SK-N-SH treated with all-trans-retinoic acid at 6 μM for 48 hours (cell line): ENCODE results near the gene ANK2.
A peak's percentile ranks its signal among the peaks of the same experiment; 100 is the strongest.

Source experiments
- ESRRG ChIP-seq: fragments of 250-450 bp; sonication (Bioruptor Pico); IDR thresholded peaks from 2 replicates; pipeline ENCODE4 v1.6.1; 2021; ENCODE audit warnings: mild to moderate bottlenecking
- PPARA ChIP-seq: fragments of 250-450 bp; sonication (Bioruptor Pico); IDR thresholded peaks from 2 replicates; pipeline ENCODE4 v1.5.0; 2020; ENCODE audit warnings: mild to moderate bottlenecking, borderline replicate concordance
- ZFP3 ChIP-seq: fragments of 250-450 bp; sonication (Bioruptor Pico); IDR thresholded peaks from 2 replicates; pipeline ENCODE4 v1.5.0; 2020; ENCODE audit warnings: mild to moderate bottlenecking, moderate library complexity

DNA sequence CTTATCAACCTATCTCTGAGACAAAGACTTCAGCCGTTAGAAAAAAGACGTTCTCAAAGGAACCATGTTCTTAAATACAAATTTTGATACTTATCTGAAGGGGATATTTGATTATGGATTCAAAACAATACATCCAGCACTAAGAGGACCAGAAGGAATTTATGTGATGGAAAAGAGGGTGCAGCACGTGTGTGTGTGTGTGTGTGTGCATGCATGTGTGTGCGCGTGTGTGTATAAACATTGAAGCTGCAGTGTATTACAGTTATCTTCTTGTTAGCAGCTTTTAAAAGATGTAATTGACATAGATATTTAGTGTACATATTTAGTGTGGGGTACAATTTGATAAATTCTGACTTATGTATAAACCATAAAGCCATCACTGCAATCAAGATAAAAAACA is 44.9 kb downstream of the ANK2 start:
- 0 out of 2 replicates have a peak, but pooled peaks have one; percentile 12 for TF ChIP-seq ESRRG (CRISPR knock-in tag)
- TF ChIP-seq PPARA (CRISPR knock-in tag), result no peak
- TF ChIP-seq ZFP3, result no peak
